GM18520 (cell line): ENCODE measurements around the gene GGT5.
"Not testable (repeated sequence)": the region's sequence is repeated elsewhere in the genome, so short reads cannot be mapped to it uniquely, and the experiment has no call there.

ENCODE experiments used
- ATAC-seq: cut with Tn5 transposase; IDR thresholded peaks from one replicate; pipeline ENCODE4 v1.9.1; 2021; ENCODE audit not compliant: unreplicated experiment

Gene GGT5

GRCh38 chr22:24264329-24264896 lies 19.5 kb upstream of the GGT5 start:
- ATAC-seq: not testable (repeated sequence)

DNA sequence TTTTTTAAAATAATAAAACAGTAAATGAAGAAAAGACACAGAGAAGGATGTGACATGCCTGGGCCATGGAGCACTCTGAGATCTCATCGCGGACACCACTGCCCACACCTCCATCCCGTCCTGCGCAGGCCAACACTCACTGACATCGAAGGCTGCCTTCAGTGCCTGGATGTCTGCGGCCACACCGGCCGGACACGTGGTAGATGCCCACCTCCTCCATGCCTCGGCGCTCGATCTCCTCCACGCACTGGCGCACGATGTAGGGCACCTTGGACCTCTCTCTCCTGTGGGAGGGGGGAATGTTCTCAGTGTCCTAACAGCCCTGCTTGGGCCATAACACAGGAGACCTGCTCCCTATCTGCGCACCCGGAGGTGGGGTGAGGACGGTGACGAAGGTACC lies 18.6 kb upstream of the GGT5 start:
- not testable (repeated sequence) for ATAC-seq

GRCh38 chr22:24262185-24262749 lies 17.4 kb upstream of the GGT5 start:
- not testable (repeated sequence) for ATAC-seq

- ATAC-seq: not testable (repeated sequence)
Observed at GRCh38 chr22:24259459-24259858, 14.6 kb upstream of the GGT5 start.

- not testable (repeated sequence) for ATAC-seq
Observed at GRCh38 chr22:24256736-24257135, 11.9 kb upstream of the GGT5 start.

- not testable (repeated sequence) for ATAC-seq
Observed at GRCh38 chr22:24256136-24256535, 11.3 kb upstream of the GGT5 start.

GRCh38 chr22:24253126-24253525 lies 8.2 kb upstream of the GGT5 start:
- not testable (repeated sequence) for ATAC-seq

DNA sequence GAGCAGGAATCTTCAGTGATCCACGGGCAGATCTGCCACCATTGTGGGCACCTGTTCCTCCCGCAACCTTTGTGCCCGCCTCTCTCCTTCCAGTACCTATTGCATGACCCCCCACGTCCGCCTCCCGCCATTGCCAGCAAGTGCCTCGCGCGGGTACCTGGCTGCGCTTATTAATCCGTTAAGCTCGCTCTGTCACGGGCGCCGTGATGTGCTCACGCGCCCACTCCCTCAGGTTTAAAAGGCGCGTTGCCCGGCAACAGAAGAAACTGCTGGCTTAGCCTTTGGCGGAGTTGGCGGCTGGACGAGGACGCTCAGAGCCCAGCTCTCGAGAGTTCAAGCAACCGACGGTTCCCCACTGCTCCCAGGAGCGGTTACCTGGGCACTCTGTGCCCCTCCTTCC lies 6.4 kb upstream of the GGT5 start:
- ATAC-seq: not testable (repeated sequence)

- not testable (repeated sequence) for ATAC-seq
Observed at GRCh38 chr22:24249413-24249812, 4.5 kb upstream of the GGT5 start.

- not testable (repeated sequence) for ATAC-seq
Observed at GRCh38 chr22:24248611-24249010, 3.7 kb upstream of the GGT5 start.

DNA sequence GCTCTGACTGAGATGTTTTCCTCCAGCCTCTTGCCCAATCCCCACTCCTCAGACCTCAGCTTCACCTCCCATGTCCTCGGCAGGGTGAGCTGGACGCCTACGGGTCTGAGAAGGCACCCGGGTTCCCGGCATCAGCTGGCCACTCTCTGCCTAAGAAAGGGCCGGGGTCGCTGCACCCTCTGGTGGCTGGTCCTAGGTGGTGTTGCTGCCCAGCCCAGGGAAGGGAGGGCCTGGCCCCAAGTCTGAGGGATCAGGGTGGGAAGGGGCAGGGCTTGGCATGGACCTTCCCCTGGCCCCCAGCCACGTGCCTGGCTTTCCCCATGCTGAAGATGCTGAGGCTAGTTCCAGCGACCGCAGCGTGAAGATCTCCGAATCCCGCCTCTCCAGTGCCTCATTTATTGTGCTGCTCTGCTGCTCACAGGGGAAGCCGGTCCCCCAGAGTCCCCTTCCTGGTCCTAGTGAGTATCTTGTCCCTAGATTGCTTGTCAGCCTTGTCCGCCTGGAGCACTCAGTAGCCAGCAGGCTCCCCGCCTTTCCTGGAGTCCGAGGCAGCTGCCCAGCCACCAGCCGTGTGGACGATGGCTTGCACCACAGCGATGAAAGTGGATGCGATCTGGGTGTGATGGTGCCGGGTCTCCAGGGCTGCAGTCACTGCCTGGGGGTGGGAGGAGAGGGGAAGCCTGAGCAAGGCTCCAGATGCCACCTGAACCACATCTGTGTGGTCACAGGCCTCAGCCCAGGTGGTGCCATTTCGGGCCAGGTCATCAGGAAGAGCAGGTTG lies 2.9 kb upstream of the GGT5 start:
- ATAC-seq: no peak

DNA sequence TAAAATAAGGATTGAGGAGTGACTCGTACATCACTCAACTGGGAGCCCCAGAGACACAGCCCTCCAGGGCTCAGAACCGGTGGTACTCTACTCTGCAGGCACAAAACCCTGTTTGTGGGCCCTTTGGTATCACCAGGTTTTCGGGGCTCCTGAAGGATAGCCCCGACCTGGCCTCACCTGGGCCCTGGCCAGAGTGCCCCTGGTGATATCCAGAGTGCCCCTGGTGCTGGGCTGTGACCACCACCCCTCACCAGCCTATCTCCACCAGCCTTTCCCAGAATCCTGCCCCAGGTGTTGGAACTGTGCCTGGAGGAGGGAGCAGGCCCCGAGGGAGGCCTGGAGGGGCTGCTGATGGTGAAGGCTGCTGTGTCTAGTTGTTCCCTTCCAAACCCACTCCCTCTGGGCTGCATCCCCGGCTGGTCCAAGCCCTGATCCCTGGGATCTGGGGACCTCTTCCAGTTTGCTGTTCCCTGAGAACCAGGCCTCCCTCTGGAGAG lies 2.2 kb upstream of the GGT5 start:
- ATAC-seq: no peak

GRCh38 chr22:24245584-24246561 lies 991 bp upstream of the GGT5 start:
- ATAC-seq: not testable (repeated sequence)

DNA sequence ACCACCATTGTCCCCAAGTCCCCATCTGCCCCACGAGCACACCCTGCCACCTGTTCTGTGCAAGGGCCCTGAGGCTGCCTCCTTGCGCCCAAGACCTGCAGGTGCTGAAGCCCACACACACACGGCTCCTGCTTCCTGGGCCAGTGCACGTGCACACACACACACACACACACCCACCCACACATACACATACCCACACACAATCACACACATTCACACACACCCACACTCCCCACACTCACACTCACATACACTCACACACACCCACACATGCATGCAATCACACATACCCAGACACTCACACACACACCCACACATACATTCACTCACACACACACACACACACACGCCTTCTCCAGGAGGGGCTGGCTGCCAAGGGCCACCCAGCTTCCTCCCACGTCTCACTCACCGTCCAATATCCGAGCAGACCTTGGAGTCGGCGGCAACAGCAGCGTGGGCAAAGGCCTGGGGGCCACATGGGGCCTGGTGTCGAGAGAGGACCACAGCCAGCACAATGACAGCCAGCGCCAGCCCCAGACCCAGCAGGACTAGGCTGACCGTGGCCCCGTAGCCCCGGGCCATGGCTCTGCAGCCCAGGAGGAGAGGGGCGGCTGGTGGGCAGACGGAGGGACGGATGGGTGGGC lies 616 bp downstream of the GGT5 start:
- ATAC-seq: no peak

- ATAC-seq: not testable (repeated sequence)
Observed at GRCh38 chr22:24243417-24243816, 1.5 kb downstream of the GGT5 start.

- ATAC-seq: not testable (repeated sequence)
Observed at GRCh38 chr22:24240985-24241692, 3.7 kb downstream of the GGT5 start.

DNA sequence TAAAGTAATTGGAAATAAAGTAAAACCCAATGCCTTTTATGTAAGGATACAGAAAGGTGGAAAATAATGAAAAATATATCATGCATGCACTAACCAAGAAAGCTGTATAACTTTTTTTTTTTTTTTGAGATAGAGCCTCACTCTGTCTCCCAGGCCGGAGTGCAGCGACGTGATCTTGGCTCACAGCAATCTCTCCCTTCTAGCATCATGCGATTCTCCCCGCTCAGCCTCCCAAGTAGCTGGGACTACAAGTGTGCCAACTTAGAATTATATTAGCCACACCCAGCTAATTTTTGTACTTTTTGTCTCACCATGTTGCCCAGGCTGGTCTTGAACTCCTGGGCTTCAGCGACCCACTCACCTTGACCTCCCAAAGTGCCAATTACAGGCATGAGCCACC lies 4.5 kb downstream of the GGT5 start:
- ATAC-seq: no peak

GRCh38 chr22:24238101-24238694 lies 6.7 kb downstream of the GGT5 start:
- ATAC-seq: not testable (repeated sequence)

DNA sequence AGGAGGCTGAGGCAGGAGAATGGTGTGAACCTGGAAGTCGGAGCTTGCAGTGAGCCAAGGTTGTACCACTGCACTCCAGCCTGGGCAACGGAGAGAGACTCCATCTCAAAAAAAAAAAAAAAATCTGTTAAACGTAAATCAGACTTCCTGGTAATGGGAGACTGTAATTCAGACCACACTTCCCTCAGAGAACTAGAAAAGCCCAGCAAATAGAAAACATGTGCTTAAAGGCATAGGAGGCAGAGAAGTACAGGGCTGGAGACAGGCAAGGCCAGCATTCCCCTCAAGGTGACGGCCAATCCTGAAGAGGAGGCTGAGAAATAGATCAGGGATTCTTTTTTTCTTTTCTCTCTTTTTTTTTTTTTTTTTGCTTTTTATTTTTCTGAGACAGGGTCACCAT lies 8.2 kb downstream of the GGT5 start:
- no peak for ATAC-seq
